ENCODE measurements around the gene TMSB4X.
A peak's percentile ranks its signal among the peaks of the same experiment; 100 is the strongest.
"Not testable (repeated sequence)": the region's sequence is repeated elsewhere in the genome, so short reads cannot be mapped to it uniquely, and the experiment has no call there.

TMSB4X gene

GRCh38 chrX:12954981-12955380 is 19.9 kb upstream of the TMSB4X start:
- no peak for DNase-seq (ENCODE audit: low read depth in 1 of 2, low spot score in 1 of 2)

GRCh38 chrX:12955882-12956703 is 18.8 kb upstream of the TMSB4X start:
- DNase-seq (ENCODE audit: low read depth in 1 of 2, low spot score in 1 of 2), result no peak

- no peak for DNase-seq (ENCODE audit: low read depth in 1 of 2, low spot score in 1 of 2)
Measured at GRCh38 chrX:12956704-12957534, 18.0 kb upstream of the TMSB4X start.

- DNase-seq (ENCODE audit: low read depth in 1 of 2, low spot score in 1 of 2), result no peak
Measured at GRCh38 chrX:12958059-12958458, 16.9 kb upstream of the TMSB4X start.

- DNase-seq (ENCODE audit: low read depth in 1 of 2, low spot score in 1 of 2), result no peak
Measured at GRCh38 chrX:12958461-12958860, 16.4 kb upstream of the TMSB4X start.

- DNase-seq (ENCODE audit: low read depth in 1 of 2, low spot score in 1 of 2), result no peak
Measured at GRCh38 chrX:12961196-12961718, 13.7 kb upstream of the TMSB4X start.

- no peak for DNase-seq (ENCODE audit: low read depth in 1 of 2, low spot score in 1 of 2)
Measured at GRCh38 chrX:12962041-12962504, 12.8 kb upstream of the TMSB4X start.

GRCh38 chrX:12963210-12963850 is 11.6 kb upstream of the TMSB4X start:
- not testable (repeated sequence) for DNase-seq (ENCODE audit: low read depth in 1 of 2, low spot score in 1 of 2)

- DNase-seq (ENCODE audit: low read depth in 1 of 2, low spot score in 1 of 2), result no peak
Measured at GRCh38 chrX:12965131-12965940, 9.6 kb upstream of the TMSB4X start.

- no peak for DNase-seq (ENCODE audit: low read depth in 1 of 2, low spot score in 1 of 2)
Measured at GRCh38 chrX:12966151-12966550, 8.8 kb upstream of the TMSB4X start.

GRCh38 chrX:12967711-12968465 is 7.0 kb upstream of the TMSB4X start:
- DNase-seq (ENCODE audit: low read depth in 1 of 2, low spot score in 1 of 2), result no peak

GRCh38 chrX:12970691-12971202 is 4.2 kb upstream of the TMSB4X start:
- no peak for DNase-seq (ENCODE audit: low read depth in 1 of 2, low spot score in 1 of 2)

GRCh38 chrX:12971282-12972003 is 3.5 kb upstream of the TMSB4X start:
- no peak for DNase-seq (ENCODE audit: low read depth in 1 of 2, low spot score in 1 of 2)

GRCh38 chrX:12972243-12972642 is 2.7 kb upstream of the TMSB4X start:
- DNase-seq (ENCODE audit: low read depth in 1 of 2, low spot score in 1 of 2), result no peak

GRCh38 chrX:12972878-12973560 is 1.9 kb upstream of the TMSB4X start:
- DNase-seq (ENCODE audit: low read depth in 1 of 2, low spot score in 1 of 2), result no peak

GRCh38 chrX:12973561-12974304 is 1.2 kb upstream of the TMSB4X start:
- no peak for DNase-seq (ENCODE audit: low read depth in 1 of 2, low spot score in 1 of 2)

GRCh38 chrX:12974305-12974795 is 560 bp upstream of the TMSB4X start:
- peak in 1 of 2 donors; percentile 44 for DNase-seq (ENCODE audit: low read depth in 1 of 2, low spot score in 1 of 2)

- no peak for DNase-seq (ENCODE audit: low read depth in 1 of 2, low spot score in 1 of 2)
Measured at GRCh38 chrX:12975670-12975965, 708 bp downstream of the TMSB4X start.

Data from stimulated activated CD4-positive, alpha-beta T cell treated with anti-CD3 and anti-CD28 coated beads, Interleukin-15, amount 100 ng/mL, for 1 hour (primary cell).